Tibial nerve (tissue), 4 donors: ENCODE results near the gene ANKRD11. TPM values are rescaled to one million over a fixed set of nuclear protein-coding genes. Genes with fewer than 3 reads are reported as not detected.

Experiments
- DNase-seq, 2 donors: peaks; one replicate each; pipeline ENCODE4 v3.0.0-alpha.2; 2019; ENCODE audit warnings: low spot score in 2 of 2
- H3K27ac ChIP-seq, 4 donors: fragments of 200-600 bp; sonication (generic) in 3 of 4; one replicate each; pipeline ENCODE4 v1.5.1; 2017 to 2019; ENCODE audit warnings: mild to moderate bottlenecking in 1 of 4
- H3K27me3 ChIP-seq, 2 donors: fragments of 200-600 bp; sonication (generic) in 1 of 2; one replicate each; pipeline versions ENCODE4 v1.5.1 to v1.6.0; 2017 to 2019
- H3K36me3 ChIP-seq, 3 donors: fragments of 200-600 bp; sonication (generic); one replicate each; pipeline ENCODE4 v1.5.1; 2018 to 2019
- H3K4me1 ChIP-seq, 4 donors: fragments of 200-600 bp; sonication (generic) in 3 of 4; one replicate each; pipeline ENCODE4 v1.5.1; 2017 to 2019
- H3K4me3 ChIP-seq, 4 donors: fragments of 200-600 bp; sonication (generic) in 3 of 4; one replicate each; pipeline ENCODE4 v1.5.1; 2017 to 2019; ENCODE audit warnings: mild to moderate bottlenecking in 1 of 4, moderate library complexity in 1 of 4
- H3K9me3 ChIP-seq, 4 donors: fragments of 200-600 bp; sonication (generic) in 3 of 4; one replicate each; pipeline ENCODE4 v1.5.1; 2017 to 2019
- EP300 ChIP-seq, 2 donors: sonication (generic); formaldehyde crosslinking; IDR thresholded peaks; one replicate each; pipeline ENCODE4 v1.6.1; 2017; ENCODE audit warnings: antibody characterized with exemption in 2 of 2, mild to moderate bottlenecking in 1 of 2
- POLR2A ChIP-seq, 2 donors: fragments of 450-650 bp; IDR thresholded peaks; one replicate each; pipeline ENCODE4 v1.6.1; 2017; ENCODE audit warnings: antibody characterized with exemption in 2 of 2, mild to moderate bottlenecking in 2 of 2, moderate library complexity in 2 of 2
- WGBS, 2 donors: methylation state at CpG; one replicate each; pipeline ENCODE4 v1.1.5; 2018; 5-methylcytosine and 5-hydroxymethylcytosine counted together
- total RNA-seq, 4 donors: library from RNA; depleted of rRNA; stranded (reverse); fragments of >200 nt; gene quantifications; one replicate each; pipeline ENCODE4 v1.1.0, GENCODE V29; 2016
- TF ChIP-seq, protein P1 (sequence below), 5 experiments: fragments of 200-600 bp in 3 of 5; fragments of 450-650 bp in 2 of 5; sonication (generic) in 3 of 5; IDR thresholded peaks; one replicate each; pipeline ENCODE4 v1.5.1; 2016 to 2019; ENCODE audit warnings: antibody characterized with exemption in 5 of 5, mild to moderate bottlenecking in 3 of 5, moderate library complexity in 2 of 5

The ANKRD11 gene
- total RNA-seq, 4 donors from 2014 or later: 104 to 177 (median 112) TPM

- TF ChIP-seq, protein P1, sequence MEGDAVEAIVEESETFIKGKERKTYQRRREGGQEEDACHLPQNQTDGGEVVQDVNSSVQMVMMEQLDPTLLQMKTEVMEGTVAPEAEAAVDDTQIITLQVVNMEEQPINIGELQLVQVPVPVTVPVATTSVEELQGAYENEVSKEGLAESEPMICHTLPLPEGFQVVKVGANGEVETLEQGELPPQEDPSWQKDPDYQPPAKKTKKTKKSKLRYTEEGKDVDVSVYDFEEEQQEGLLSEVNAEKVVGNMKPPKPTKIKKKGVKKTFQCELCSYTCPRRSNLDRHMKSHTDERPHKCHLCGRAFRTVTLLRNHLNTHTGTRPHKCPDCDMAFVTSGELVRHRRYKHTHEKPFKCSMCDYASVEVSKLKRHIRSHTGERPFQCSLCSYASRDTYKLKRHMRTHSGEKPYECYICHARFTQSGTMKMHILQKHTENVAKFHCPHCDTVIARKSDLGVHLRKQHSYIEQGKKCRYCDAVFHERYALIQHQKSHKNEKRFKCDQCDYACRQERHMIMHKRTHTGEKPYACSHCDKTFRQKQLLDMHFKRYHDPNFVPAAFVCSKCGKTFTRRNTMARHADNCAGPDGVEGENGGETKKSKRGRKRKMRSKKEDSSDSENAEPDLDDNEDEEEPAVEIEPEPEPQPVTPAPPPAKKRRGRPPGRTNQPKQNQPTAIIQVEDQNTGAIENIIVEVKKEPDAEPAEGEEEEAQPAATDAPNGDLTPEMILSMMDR (IDR thresholded peaks at IDR 0.05): no peak
- TF ChIP-seq POLR2A (IDR thresholded peaks at IDR 0.05): no peak
- TF ChIP-seq EP300 (IDR thresholded peaks at IDR 0.05): no peak
- DNase-seq: no peak
- 86 to 89% methylated on average over 32 of the region's 32 CpGs for WGBS, 2 donors
- peak overlapping the region in 1 of 4 donors; percentile 11 for H3K27ac ChIP-seq
- no peak overlapping the region for H3K4me3 ChIP-seq
- H3K36me3 ChIP-seq: no peaks in the 10 kb centered on the region
- no peaks in the 10 kb centered on the region for H3K27me3 ChIP-seq
- H3K4me1 ChIP-seq: peaks cover 0 to 95% (median 62%) of the 10 kb centered on the region in 4 donors
- H3K9me3 ChIP-seq: no peaks in the 10 kb centered on the region
These were observed 166.0 kb downstream of the ANKRD11 start for GRCh38 chr16:89324056-89325010.

DNA sequence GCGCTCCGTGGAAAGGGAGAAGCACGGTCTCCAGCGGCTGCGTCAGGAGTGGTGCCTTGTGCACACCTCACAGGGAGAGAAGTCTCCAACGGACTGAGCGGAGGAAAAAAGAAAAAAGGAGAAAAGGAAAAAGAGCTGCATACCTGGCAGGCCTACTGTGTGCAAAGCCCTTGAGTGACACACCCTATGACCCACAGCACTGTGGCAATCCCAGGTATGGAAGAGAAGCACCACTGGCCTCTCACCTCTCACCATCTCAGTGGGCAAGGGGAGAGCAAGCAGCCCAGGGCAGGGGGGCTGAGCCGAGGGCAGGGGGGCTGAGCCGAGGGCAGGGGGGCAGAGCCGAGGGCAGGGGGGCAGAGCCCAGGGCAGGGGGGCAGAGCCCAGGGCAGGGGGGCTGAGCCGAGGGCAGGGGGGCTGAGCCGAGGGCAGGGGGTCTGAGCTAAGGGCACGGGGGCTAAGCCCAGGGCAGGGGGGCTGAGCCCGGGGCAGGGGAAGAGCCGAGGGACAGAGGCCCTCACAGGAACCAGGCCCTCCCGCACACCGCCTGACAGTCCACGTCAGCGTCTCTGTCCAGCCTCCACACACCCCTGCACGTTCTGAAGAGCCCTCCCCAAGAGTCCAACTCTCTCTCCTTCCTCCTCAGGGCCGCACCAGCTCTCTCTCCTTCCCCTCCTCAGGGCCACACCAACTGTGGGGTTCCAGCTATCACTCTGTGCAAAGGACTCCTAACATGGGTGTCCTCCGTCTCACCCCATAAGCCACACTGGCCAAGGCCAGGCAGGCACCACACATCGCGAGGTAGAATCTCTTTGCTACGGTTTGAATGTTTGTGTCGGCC lies 167.0 kb downstream of the ANKRD11 start:
- no peak for TF ChIP-seq POLR2A (IDR thresholded peaks at IDR 0.05)
- TF ChIP-seq, protein P1 (IDR thresholded peaks at IDR 0.05): no peak
- TF ChIP-seq EP300 (IDR thresholded peaks at IDR 0.05): no peak
- Histone ChIP-seq H3K4me1 (peaks cover 0 to 99% (median 68%) of the 10 kb centered on the region in 4 donors), H3K36me3 (no peaks in the 10 kb centered on the region), H3K27ac (peak overlapping the region in 1 of 4 donors; percentile 22), H3K27me3 (no peaks in the 10 kb centered on the region), H3K9me3 (no peaks in the 10 kb centered on the region), H3K4me3 (no peak overlapping the region)
- no peak for DNase-seq
- WGBS, 2 donors: 71 to 76% methylated on average over 19 to 25 of the region's 26 CpGs

GRCh38 chr16:89322321-89323119 lies 167.8 kb downstream of the ANKRD11 start:
- Histone ChIP-seq H3K36me3 (no peaks in the 10 kb centered on the region), H3K9me3 (no peaks in the 10 kb centered on the region), H3K27ac (peak overlapping the region in 1 of 4 donors; percentile 22), H3K4me3 (no peak overlapping the region), H3K27me3 (no peaks in the 10 kb centered on the region), H3K4me1 (peaks cover 0 to 100% (median 75%) of the 10 kb centered on the region in 4 donors)
- no peak for TF ChIP-seq EP300 (IDR thresholded peaks at IDR 0.05)
- no peak for TF ChIP-seq POLR2A (IDR thresholded peaks at IDR 0.05)
- TF ChIP-seq, protein P1 (IDR thresholded peaks at IDR 0.05): no peak
- no peak for DNase-seq
- WGBS, 2 donors: 50 to 51% methylated on average over 19 of the region's 19 CpGs

DNA sequence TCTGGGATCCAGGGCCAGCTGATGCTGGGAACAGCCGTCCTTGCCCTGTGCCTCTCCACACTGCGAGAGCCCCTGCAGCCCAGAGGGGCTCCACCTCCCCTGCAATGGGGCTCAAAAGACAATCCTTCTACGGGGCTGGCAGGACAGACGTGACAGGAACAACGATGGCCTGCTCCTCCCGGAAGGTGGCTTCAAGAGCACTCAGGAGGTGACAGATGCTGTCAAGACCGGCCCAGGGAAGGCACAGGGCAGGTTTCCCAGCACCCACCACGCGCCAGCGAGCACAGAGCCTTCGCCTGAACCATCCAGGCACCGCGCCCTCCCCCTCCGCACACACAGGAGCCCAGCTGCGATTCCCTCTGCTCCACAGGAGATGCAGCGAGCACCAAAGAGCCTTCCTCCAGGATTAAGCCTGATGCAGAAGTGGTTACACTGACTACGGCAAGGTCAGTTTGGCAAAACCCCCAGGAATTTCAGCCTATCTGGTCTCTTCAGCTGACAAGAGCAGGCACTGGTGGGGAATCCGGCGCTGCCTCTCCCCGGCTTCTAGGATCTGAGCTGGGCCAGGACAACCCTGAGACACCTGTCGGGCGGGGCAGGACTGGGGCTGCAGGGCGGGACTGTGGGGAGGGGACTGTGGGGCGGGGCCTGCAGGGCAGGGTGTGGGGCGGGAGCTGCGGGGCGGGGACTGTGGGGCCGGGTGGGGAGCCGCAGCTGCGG lies 169.4 kb downstream of the ANKRD11 start:
- Histone ChIP-seq H3K4me1 (peaks cover 0 to 100% (median 77%) of the 10 kb centered on the region in 4 donors), H3K27me3 (no peaks in the 10 kb centered on the region), H3K36me3 (peaks cover 0 to 1% (median 0%) of the 10 kb centered on the region in 3 donors), H3K9me3 (no peaks in the 10 kb centered on the region), H3K27ac (peak overlapping the region in 1 of 4 donors; percentile 30), H3K4me3 (no peak overlapping the region)
- WGBS, 2 donors: 50 to 71% methylated on average over 14 to 23 of the region's 30 CpGs
- TF ChIP-seq, protein P1 (IDR thresholded peaks at IDR 0.05): no peak
- TF ChIP-seq EP300 (IDR thresholded peaks at IDR 0.05): no peak
- TF ChIP-seq POLR2A (IDR thresholded peaks at IDR 0.05): no peak
- no peak for DNase-seq
